AG09319 (cell line): ENCODE measurements around the gene CACNA1E.

Experiments used
- DNase-seq: peaks from one replicate; pipeline ENCODE4 v3.0.0-alpha.2; 2010; ENCODE audit warnings: low read depth; ENCODE audit errors: extremely low read depth
- CTCF ChIP-seq: IDR thresholded peaks from 2 replicates; pipeline ENCODE4 v1.5.1; 2011; ENCODE audit warnings: low read depth, mild to moderate bottlenecking, inconsistent platforms, low read length, moderate library complexity

The CACNA1E gene

DNA sequence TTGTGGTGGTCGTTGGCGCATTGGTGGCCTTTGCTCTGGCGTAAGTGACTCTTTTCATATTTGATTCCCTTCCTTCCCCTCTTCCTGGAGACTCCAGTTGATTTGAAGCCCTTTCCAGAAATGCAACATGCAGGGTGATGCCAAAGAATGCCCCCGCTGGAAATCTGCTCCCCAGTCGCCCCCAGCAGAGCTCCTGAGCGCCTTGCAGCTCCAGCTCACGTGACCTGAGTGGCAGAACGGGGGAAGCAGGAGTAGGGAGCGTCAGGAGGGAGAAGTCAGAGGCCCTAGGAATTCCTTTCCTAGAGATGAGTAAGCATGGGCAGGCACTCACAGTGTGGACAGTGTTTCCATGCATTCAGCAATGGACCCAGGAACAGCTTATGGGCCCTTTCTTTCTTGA is 255.9 kb downstream of the CACNA1E start:
- TF ChIP-seq CTCF, result no peak
- no peak for DNase-seq

GRCh38 chr1:181742426-181742825 is 259.1 kb downstream of the CACNA1E start:
- no peak for DNase-seq
- TF ChIP-seq CTCF, result no peak

- TF ChIP-seq CTCF, result no peak
- no peak for DNase-seq
Observed at GRCh38 chr1:181743878-181744312, 260.6 kb downstream of the CACNA1E start.

GRCh38 chr1:181746224-181746623 is 262.9 kb downstream of the CACNA1E start:
- no peak for DNase-seq
- TF ChIP-seq CTCF, result no peak

DNA sequence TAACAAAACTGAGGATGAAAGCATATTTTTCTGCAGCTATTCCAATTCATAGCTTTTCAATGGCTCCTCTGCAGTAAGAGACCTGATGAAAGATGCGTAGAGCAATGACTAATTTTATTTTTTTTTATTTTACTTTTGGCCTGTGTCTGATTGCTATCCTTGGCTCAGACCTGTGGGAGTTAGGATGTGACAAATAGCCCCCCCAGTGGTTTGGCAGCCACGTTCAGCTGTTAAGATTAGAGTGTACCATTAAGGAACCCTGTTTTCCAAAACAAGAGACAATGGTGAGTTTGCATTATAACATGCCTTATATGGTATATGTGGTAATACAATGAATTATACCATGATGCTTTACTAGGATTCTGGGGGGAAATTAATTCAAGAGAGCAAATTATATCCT is 264.7 kb downstream of the CACNA1E start:
- TF ChIP-seq CTCF, result no peak

GRCh38 chr1:181754103-181754502 is 270.8 kb downstream of the CACNA1E start:
- no peak for DNase-seq

More for the DNA sequence above, 264.7 kb downstream of the CACNA1E start:
- no peak for DNase-seq

GRCh38 chr1:181759481-181759880 is 276.2 kb downstream of the CACNA1E start:
- TF ChIP-seq CTCF, result no peak
- no peak for DNase-seq

More at GRCh38 chr1:181754103-181754502, 270.8 kb downstream of the CACNA1E start:
- no peak for TF ChIP-seq CTCF
